ENCODE results near the gene TBC1D22A. TPM values are rescaled to one million over a fixed set of nuclear protein-coding genes. Genes with fewer than 3 reads are reported as not detected.

The TBC1D22A gene
- total RNA-seq, 2 donors from 2014 or later: 11.5 to 15.4 TPM

GRCh38 chr22:47071807-47072641 lies 309.6 kb downstream of the TBC1D22A start:
- no peaks in the 10 kb centered on the region for H3K4me1 ChIP-seq
- TF ChIP-seq, protein P1, sequence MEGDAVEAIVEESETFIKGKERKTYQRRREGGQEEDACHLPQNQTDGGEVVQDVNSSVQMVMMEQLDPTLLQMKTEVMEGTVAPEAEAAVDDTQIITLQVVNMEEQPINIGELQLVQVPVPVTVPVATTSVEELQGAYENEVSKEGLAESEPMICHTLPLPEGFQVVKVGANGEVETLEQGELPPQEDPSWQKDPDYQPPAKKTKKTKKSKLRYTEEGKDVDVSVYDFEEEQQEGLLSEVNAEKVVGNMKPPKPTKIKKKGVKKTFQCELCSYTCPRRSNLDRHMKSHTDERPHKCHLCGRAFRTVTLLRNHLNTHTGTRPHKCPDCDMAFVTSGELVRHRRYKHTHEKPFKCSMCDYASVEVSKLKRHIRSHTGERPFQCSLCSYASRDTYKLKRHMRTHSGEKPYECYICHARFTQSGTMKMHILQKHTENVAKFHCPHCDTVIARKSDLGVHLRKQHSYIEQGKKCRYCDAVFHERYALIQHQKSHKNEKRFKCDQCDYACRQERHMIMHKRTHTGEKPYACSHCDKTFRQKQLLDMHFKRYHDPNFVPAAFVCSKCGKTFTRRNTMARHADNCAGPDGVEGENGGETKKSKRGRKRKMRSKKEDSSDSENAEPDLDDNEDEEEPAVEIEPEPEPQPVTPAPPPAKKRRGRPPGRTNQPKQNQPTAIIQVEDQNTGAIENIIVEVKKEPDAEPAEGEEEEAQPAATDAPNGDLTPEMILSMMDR (IDR thresholded peaks at IDR 0.05): no peak
- no peak overlapping the region for H3K4me3 ChIP-seq
- H3K27ac ChIP-seq: no peak overlapping the region
- no peak for DNase-seq (ENCODE audit: low spot score)
- no peaks in the 10 kb centered on the region for H3K27me3 ChIP-seq
- H3K36me3 ChIP-seq: peaks cover 3% of the 10 kb centered on the region
- H3K9me3 ChIP-seq: peaks cover 0 to 20% of the 10 kb centered on the region in 2 donors

- Histone ChIP-seq H3K4me1 (no peaks in the 10 kb centered on the region), H3K27ac (no peak overlapping the region), H3K36me3 (peaks cover 3% of the 10 kb centered on the region), H3K9me3 (peaks cover 0 to 20% of the 10 kb centered on the region in 2 donors), H3K4me3 (no peak overlapping the region), H3K27me3 (no peaks in the 10 kb centered on the region)
- TF ChIP-seq, protein P1 (IDR thresholded peaks at IDR 0.05): no peak
- no peak for DNase-seq (ENCODE audit: low spot score)
Observed at GRCh38 chr22:47072642-47072967, 310.2 kb downstream of the TBC1D22A start.

GRCh38 chr22:47073075-47073474 lies 310.6 kb downstream of the TBC1D22A start:
- Histone ChIP-seq H3K4me3 (no peak overlapping the region), H3K27ac (no peak overlapping the region), H3K4me1 (no peaks in the 10 kb centered on the region), H3K36me3 (peaks cover 3% of the 10 kb centered on the region), H3K27me3 (no peaks in the 10 kb centered on the region), H3K9me3 (peaks cover 0 to 20% of the 10 kb centered on the region in 2 donors)
- TF ChIP-seq, protein P1 (IDR thresholded peaks at IDR 0.05): no peak
- no peak for DNase-seq (ENCODE audit: low spot score)

DNA sequence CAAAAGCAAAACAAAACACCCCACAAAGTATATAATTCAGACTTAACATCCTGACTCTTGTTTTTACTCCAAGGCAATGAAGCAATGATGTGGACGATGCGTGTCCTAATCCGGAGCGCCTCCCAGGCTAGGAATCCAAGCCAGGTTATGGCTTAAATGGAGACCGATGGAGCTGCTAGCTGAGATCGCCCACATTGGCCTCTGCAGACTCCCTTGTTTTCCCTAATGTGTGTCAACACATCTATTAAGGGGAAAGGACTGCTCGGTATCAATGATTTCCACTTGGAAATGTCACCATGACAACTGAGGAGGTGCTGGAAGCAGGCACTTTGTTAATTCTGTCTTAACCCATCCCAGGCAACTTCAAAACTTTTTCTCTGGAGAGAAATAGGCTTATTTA lies 311.7 kb downstream of the TBC1D22A start:
- TF ChIP-seq, protein P1 (IDR thresholded peaks at IDR 0.05): no peak
- Histone ChIP-seq H3K27ac (no peak overlapping the region), H3K4me1 (no peaks in the 10 kb centered on the region), H3K27me3 (no peaks in the 10 kb centered on the region), H3K36me3 (peaks cover 3% of the 10 kb centered on the region), H3K4me3 (no peak overlapping the region), H3K9me3 (peaks cover 0 to 20% of the 10 kb centered on the region in 2 donors)
- no peak for DNase-seq (ENCODE audit: low spot score)

DNA sequence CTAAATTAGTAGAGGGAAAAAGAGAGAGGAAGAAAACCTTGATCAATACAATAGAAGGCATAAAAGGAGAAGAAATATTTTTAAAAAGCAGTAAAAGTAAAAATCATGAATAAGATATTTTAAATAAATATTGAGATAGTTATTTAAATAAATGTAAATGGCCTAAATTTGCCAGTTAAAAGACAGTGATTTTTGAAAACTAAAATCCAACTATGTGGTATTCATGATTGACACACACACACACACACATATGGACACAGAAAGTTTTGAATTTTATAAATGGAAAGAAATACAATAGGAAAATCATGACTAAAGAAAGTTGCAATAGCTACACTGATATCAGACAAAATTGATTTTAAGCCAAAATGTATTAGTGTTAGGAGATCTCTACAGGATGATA lies 313.1 kb downstream of the TBC1D22A start:
- Histone ChIP-seq H3K27me3 (no peaks in the 10 kb centered on the region), H3K4me3 (no peak overlapping the region), H3K4me1 (no peaks in the 10 kb centered on the region), H3K9me3 (peaks cover 0 to 25% of the 10 kb centered on the region in 2 donors), H3K36me3 (peaks cover 3% of the 10 kb centered on the region), H3K27ac (no peak overlapping the region)
- TF ChIP-seq, protein P1 (IDR thresholded peaks at IDR 0.05): no peak
- DNase-seq (ENCODE audit: low spot score): no peak

DNA sequence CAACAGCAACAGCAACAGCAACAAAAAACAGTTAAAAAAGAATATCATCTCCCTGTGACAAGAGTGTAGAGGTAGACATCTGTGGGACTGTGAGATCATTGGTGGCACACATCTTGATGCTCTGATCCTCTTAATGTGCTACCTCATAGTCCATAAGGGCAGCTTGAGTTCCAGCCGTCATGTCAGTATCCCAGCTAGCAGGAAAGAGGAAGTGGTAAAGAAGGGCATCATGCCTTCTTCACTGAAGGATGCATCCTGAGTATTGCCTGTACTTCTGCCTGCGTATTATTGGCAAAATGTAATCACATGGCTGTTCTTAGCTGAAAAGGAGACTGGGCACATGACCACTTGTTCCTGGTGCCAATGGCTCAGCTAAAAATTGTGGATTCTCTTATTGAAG lies 314.3 kb downstream of the TBC1D22A start:
- TF ChIP-seq, protein P1 (IDR thresholded peaks at IDR 0.05): no peak
- Histone ChIP-seq H3K27me3 (no peaks in the 10 kb centered on the region), H3K9me3 (peaks cover 0 to 25% of the 10 kb centered on the region in 2 donors), H3K4me3 (no peak overlapping the region), H3K36me3 (peaks cover 3% of the 10 kb centered on the region), H3K4me1 (no peaks in the 10 kb centered on the region), H3K27ac (no peak overlapping the region)
- DNase-seq (ENCODE audit: low spot score): no peak

Measured in right atrium auricular region (tissue), 2 donors.